GM23248 (cell line): Measurements from ENCODE around the gene DBF4B.

Experiments used
- EZH2 ChIP-seq: fragments of 200-600 bp; sonication (generic); IDR thresholded peaks from 2 replicates; pipeline ENCODE4 v1.6.1; 2018; ENCODE audit warnings: antibody characterized with exemption, mild to moderate bottlenecking; ENCODE audit not compliant: insufficient read depth, poor library complexity, severe bottlenecking
- EZH2phosphoT487 ChIP-seq: fragments of 200-600 bp; sonication (generic); IDR thresholded peaks from 2 replicates; pipeline ENCODE4 v1.6.1; 2018; ENCODE audit warnings: antibody characterized with exemption, moderate library complexity, mild to moderate bottlenecking, low read depth; ENCODE audit not compliant: insufficient read depth

DNA sequence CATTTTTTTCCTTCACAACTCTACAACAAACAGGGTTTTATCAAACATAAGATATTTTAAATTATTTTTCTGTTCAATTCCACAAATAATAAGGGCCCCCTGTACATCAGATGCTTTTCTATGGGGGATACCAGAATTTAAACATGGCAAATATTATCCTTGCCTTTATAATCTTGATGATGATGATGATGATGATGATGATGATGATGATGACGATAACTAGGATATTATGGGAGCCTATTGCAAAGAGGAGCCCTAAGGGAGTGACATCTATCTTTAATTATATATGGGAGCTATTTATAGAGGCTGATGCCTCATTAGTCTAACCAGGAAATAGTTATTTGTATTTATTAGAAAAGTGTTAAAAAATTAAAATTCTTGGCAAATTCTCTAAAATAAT is 45.4 kb upstream of the DBF4B start:
- TF ChIP-seq EZH2 (no peak), EZH2phosphoT487 (no peak)
